H1 (cell line): ENCODE results near the gene NEDD4. TPM values are rescaled to one million over a fixed set of nuclear protein-coding genes. Genes with fewer than 3 reads are reported as not detected.

Experiments used
- CTCF ChIA-PET: fragments of 300-600 bp; sonication (Branson Sonifier 250); formaldehyde crosslinking; loops from one replicate; lab custom pipeline; 2021; ENCODE audit not compliant: partially characterized antibody; lab: Charles Lee
- POLR2A ChIA-PET: fragments of 300-600 bp; sonication (Branson Sonifier 250); formaldehyde crosslinking; loops from one replicate; lab custom pipeline; 2021; ENCODE audit warnings: inconsistent platforms; ENCODE audit not compliant: partially characterized antibody; lab: Charles Lee
- DNase-seq, 2 experiments: peaks; one replicate each; pipeline versions ENCODE4 v3.0.0 to v3.0.0-alpha.2; 2010 to 2022; ENCODE audit warnings: low spot score in 2 of 2, low read depth in 1 of 2, mixed read lengths in 1 of 2
- FAIRE-seq: peaks from 2 replicates; lab custom pipeline; 2011; peaks lifted over from hg19 to GRCh38; lab: Jason Lieb, UNC
- H2AFZ ChIP-seq: 2 replicates; pipeline ENCODE4 v1.8.1; 2012; ENCODE audit warnings: low read length, inconsistent platforms
- H2AK5ac ChIP-seq: 2 replicates; pipeline ENCODE4 v1.6.1; 2013; ENCODE audit warnings: low read depth, low read length
- H2BK120ac ChIP-seq: replicated peaks from 2 replicates; pipeline ENCODE3; 2013; ENCODE audit warnings: low read depth, low read length, inconsistent platforms
- H2BK12ac ChIP-seq: 2 replicates; pipeline ENCODE4 v1.6.1; 2013; ENCODE audit warnings: low read depth, low read length
- H2BK15ac ChIP-seq: 2 replicates; pipeline ENCODE4 v1.6.1; 2013; ENCODE audit warnings: low read length
- H2BK20ac ChIP-seq: 2 replicates; pipeline ENCODE4 v1.6.1; 2013; ENCODE audit warnings: low read length
- H2BK5ac ChIP-seq: 2 replicates; pipeline ENCODE4 v1.6.1; 2013; ENCODE audit warnings: low read depth, low read length
- H3K14ac ChIP-seq: 2 replicates; pipeline ENCODE4 v1.6.1; 2013; ENCODE audit warnings: inconsistent platforms; ENCODE audit not compliant: insufficient read length
- H3K18ac ChIP-seq: 2 replicates; pipeline ENCODE4 v1.6.1; 2013; ENCODE audit warnings: low read length; ENCODE audit errors: extremely low read depth
- H3K23ac ChIP-seq: 2 replicates; pipeline ENCODE4 v1.6.1; 2013; ENCODE audit warnings: inconsistent platforms; ENCODE audit not compliant: insufficient read length
- H3K23me2 ChIP-seq: 2 replicates; pipeline ENCODE4 v1.6.1; 2013; ENCODE audit warnings: low read depth, low read length
- H3K27ac ChIP-seq: 2 replicates; pipeline ENCODE4 v1.6.1; 2011; ENCODE audit warnings: low read depth, low read length, inconsistent platforms
- H3K27me3 ChIP-seq, 4 experiments: replicated peaks in 1 of 4; 1 replicate in 1 of 4; 2 replicates in 3 of 4; pipeline versions ENCODE4 v1.6.1 to v1.8.1; 2011 to 2013; ENCODE audit warnings: low read length in 3 of 4, mild to moderate bottlenecking in 3 of 4, inconsistent platforms in 2 of 4, mixed read lengths in 2 of 4, moderate library complexity in 1 of 4; ENCODE audit not compliant: control insufficient read depth in 3 of 4, insufficient read depth in 3 of 4; ENCODE audit errors: extremely low read depth in 1 of 4
- H3K36me3 ChIP-seq, 4 experiments: 2 replicates each; pipeline versions ENCODE4 v1.6.1 to v1.8.1; 2011 to 2013; ENCODE audit warnings: mild to moderate bottlenecking in 4 of 4, low read length in 3 of 4, moderate library complexity in 2 of 4, control low read depth in 1 of 4, inconsistent platforms in 1 of 4; ENCODE audit not compliant: insufficient read depth in 4 of 4, control insufficient read depth in 2 of 4
- H3K4ac ChIP-seq: replicated peaks from 2 replicates; pipeline ENCODE3; 2013; ENCODE audit warnings: low read length, low read depth, mixed read lengths, inconsistent platforms; ENCODE audit not compliant: insufficient read length
- H3K4me1 ChIP-seq, 4 experiments: replicated peaks in 1 of 4; 1 replicate in 1 of 4; 2 replicates in 3 of 4; pipeline versions ENCODE4 v1.6.1 to v1.8.1; 2011 to 2013; ENCODE audit warnings: low read length in 3 of 4, inconsistent platforms in 2 of 4, mixed read lengths in 1 of 4; ENCODE audit not compliant: insufficient read depth in 4 of 4, control insufficient read depth in 3 of 4
- H3K4me2 ChIP-seq, 2 experiments: 2 replicates each; pipeline versions ENCODE4 v1.6.1 to v1.8.1; 2011 to 2013; ENCODE audit warnings: low read depth in 2 of 2, low read length in 2 of 2, control low read depth in 1 of 2, inconsistent platforms in 1 of 2, mild to moderate bottlenecking in 1 of 2; ENCODE audit not compliant: insufficient read depth in 1 of 2
- H3K4me3 ChIP-seq, 4 experiments: fragments of 200-600, 300-600 bp in 1 of 4; sonication (generic), shearing (Covaris generic), sonication (Bioruptor Twin) in 1 of 4; 2 replicates each; pipeline versions ENCODE4 v1.5.1 to v1.8.1; 2011 to 2016; ENCODE audit warnings: low read length in 4 of 4, low read depth in 3 of 4, control low read depth in 2 of 4, inconsistent platforms in 2 of 4, mild to moderate bottlenecking in 2 of 4, mixed read lengths in 1 of 4, moderate library complexity in 1 of 4; ENCODE audit not compliant: insufficient read depth in 2 of 4; ENCODE audit errors: extremely low read depth in 1 of 4
- H3K56ac ChIP-seq: replicated peaks from 2 replicates; pipeline ENCODE3; 2013; ENCODE audit warnings: low read depth, mild to moderate bottlenecking, mixed read lengths, low read length, inconsistent platforms; ENCODE audit not compliant: insufficient read length
- H3K79me1 ChIP-seq: 2 replicates; pipeline ENCODE4 v1.6.1; 2013; ENCODE audit warnings: low read depth, low read length, control low read depth
- H3K79me2 ChIP-seq, 2 experiments: 2 replicates each; pipeline versions ENCODE4 v1.6.1 to v1.8.1; 2012 to 2013; ENCODE audit warnings: low read length in 2 of 2, mild to moderate bottlenecking in 2 of 2, inconsistent platforms in 1 of 2; ENCODE audit not compliant: insufficient read depth in 2 of 2, control insufficient read depth in 1 of 2
- H3K9ac ChIP-seq, 4 experiments: replicated peaks in 1 of 4; 1 replicate in 1 of 4; 2 replicates in 3 of 4; pipeline versions ENCODE4 v1.6.1 to v1.8.1; 2011 to 2013; ENCODE audit warnings: low read depth in 3 of 4, low read length in 3 of 4, control low read depth in 2 of 4, mild to moderate bottlenecking in 2 of 4, moderate library complexity in 2 of 4, inconsistent platforms in 1 of 4; ENCODE audit errors: extremely low read depth in 1 of 4
- H3K9me3 ChIP-seq, 2 experiments: 2 replicates each; pipeline versions ENCODE4 v1.6.1 to v1.8.1; 2012 to 2013; ENCODE audit warnings: mild to moderate bottlenecking in 2 of 2, moderate library complexity in 2 of 2, control low read depth in 1 of 2, inconsistent platforms in 1 of 2, low read depth in 1 of 2, low read length in 1 of 2, mixed read lengths in 1 of 2; ENCODE audit not compliant: insufficient read depth in 2 of 2
- H4K20me1 ChIP-seq, 2 experiments: replicated peaks in 1 of 2; 2 replicates each; pipeline versions ENCODE3 to v1.8.1; 2011 to 2013; ENCODE audit warnings: inconsistent platforms in 2 of 2, low read length in 2 of 2, mild to moderate bottlenecking in 1 of 2; ENCODE audit not compliant: insufficient read depth in 2 of 2, control insufficient read depth in 1 of 2
- H4K5ac ChIP-seq: 2 replicates; pipeline ENCODE4 v1.6.1; 2013; ENCODE audit warnings: low read length, low read depth, mixed read lengths, inconsistent platforms; ENCODE audit not compliant: insufficient read length
- H4K8ac ChIP-seq: 2 replicates; pipeline ENCODE4 v1.8.0; 2013; ENCODE audit warnings: mild to moderate bottlenecking, moderate library complexity, low read length, inconsistent platforms; ENCODE audit not compliant: insufficient read depth; ENCODE audit errors: extremely low read depth
- H4K91ac ChIP-seq: replicated peaks from 2 replicates; pipeline ENCODE3; 2013; ENCODE audit warnings: low read length, mixed read lengths, inconsistent platforms; ENCODE audit not compliant: insufficient read length
- ASH2L ChIP-seq: fragments of 200-600, 300-600 bp; sonication (generic); IDR thresholded peaks from one replicate; pipeline ENCODE4 v1.7.1; 2017; ENCODE audit warnings: low read length
- GABPA ChIP-seq: IDR thresholded peaks from 2 replicates; pipeline ENCODE4 v1.6.1; 2011; ENCODE audit warnings: mild to moderate bottlenecking, low read length, moderate library complexity, borderline replicate concordance; ENCODE audit not compliant: insufficient read depth
- KDM4A ChIP-seq: IDR thresholded peaks from one replicate; pipeline ENCODE4 v1.7.1; 2012; ENCODE audit warnings: low read depth, mild to moderate bottlenecking, moderate library complexity, low read length, inconsistent platforms; ENCODE audit not compliant: severe bottlenecking
- MAFK ChIP-seq: IDR thresholded peaks from 2 replicates; pipeline ENCODE4 v1.6.1; 2012; ENCODE audit warnings: low read depth, mild to moderate bottlenecking, improper control_type of control experiment, low read length
- POLR2A ChIP-seq, 2 experiments: IDR thresholded peaks; 1 replicate in 1 of 2; 2 replicates in 1 of 2; pipeline ENCODE4 v1.6.1; 2011; ENCODE audit warnings: low read depth in 2 of 2, low read length in 2 of 2, mild to moderate bottlenecking in 2 of 2; ENCODE audit errors: control extremely low read depth in 1 of 2
- POLR2AphosphoS5 ChIP-seq: IDR thresholded peaks from 2 replicates; pipeline ENCODE4 v1.6.1; 2011; ENCODE audit warnings: low read depth, low read length
- RFX5 ChIP-seq: IDR thresholded peaks from 2 replicates; pipeline ENCODE4 v1.6.1; 2011; ENCODE audit warnings: low read depth, low read length, improper control_type of control experiment, borderline replicate concordance
- SIN3A ChIP-seq, 2 experiments: IDR thresholded peaks in 1 of 2; conservative IDR thresholded peaks in 1 of 2; 2 replicates each; pipeline ENCODE4 v1.6.1; 2011 to 2012; ENCODE audit warnings: low read length in 2 of 2, improper control_type of control experiment in 1 of 2, low read depth in 1 of 2, mild to moderate bottlenecking in 1 of 2
- SP1 ChIP-seq: IDR thresholded peaks from 2 replicates; pipeline ENCODE4 v1.6.1; 2011; ENCODE audit warnings: low read depth, low read length
- SP2 ChIP-seq: IDR thresholded peaks from 2 replicates; pipeline ENCODE4 v1.6.1; 2012; ENCODE audit warnings: mild to moderate bottlenecking, low read length, inconsistent platforms
- SP4 ChIP-seq: IDR thresholded peaks from 2 replicates; pipeline ENCODE4 v1.6.1; 2012; ENCODE audit warnings: low read length, inconsistent platforms
- TCF12 ChIP-seq: IDR thresholded peaks from 2 replicates; pipeline ENCODE4 v1.6.1; 2011; ENCODE audit warnings: low read depth, mild to moderate bottlenecking, low read length
- WGBS, 2 experiments: shearing (Covaris generic) in 1 of 2; methylation state at CpG; one replicate each; pipeline versions ENCODE4 v1.1.6 to v1.1.7; 2013 to 2015; ENCODE audit warnings: low lambda C conversion rate in 2 of 2, mixed read lengths in 2 of 2, inconsistent platforms in 1 of 2, low coverage in 1 of 2, missing lambda C conversion rate in 1 of 2; ENCODE audit not compliant: insufficient replicate concordance in 2 of 2, insufficient coverage in 1 of 2, insufficient read length in 1 of 2; ENCODE audit errors: extremely low coverage in 1 of 2, missing lambda C conversion rate in 1 of 2; 5-methylcytosine and 5-hydroxymethylcytosine counted together
- polyA plus RNA-seq, 7 experiments: library from polyadenylated mRNA; depleted of rRNA in 3 of 7; stranded (reverse) in 5 of 7; unstranded in 2 of 7; fragments of >200 nt in 5 of 7; fragments of 200-250 nt in 2 of 7; gene quantifications; 1 replicate in 5 of 7; 2 replicates in 1 of 7; 4 replicates in 1 of 7; pipeline versions ENCODE4 v1.2.1 to v1.2.3, GENCODE V29; 2011 to 2013; ENCODE audit warnings: missing spikeins in 2 of 7, mixed read lengths in 2 of 7
- total RNA-seq: library from RNA; stranded (reverse); fragmentation: NEBNext Ultra II Directional; extraction: Animal tissue kit (Norgen Biotek cat#: 25700); gene quantifications from 2 replicates; pipeline ENCODE4 v1.2.1, GENCODE V29; 2021
- TF ChIP-seq, protein P1 (sequence below): IDR thresholded peaks from 2 replicates; pipeline ENCODE4 v1.6.1; 2011; ENCODE audit warnings: low read length, improper control_type of control experiment
- TF ChIP-seq, protein P2 (sequence below): IDR thresholded peaks from 2 replicates; pipeline ENCODE4 v1.6.1; 2012; ENCODE audit warnings: inconsistent platforms

NEDD4 gene
- total and polyA plus RNA-seq, 2 of the 8 experiments (the other 6 are each of a cell fraction or from before 2014, with no cell fraction given): 0.95 to 3.9 TPM

DNA sequence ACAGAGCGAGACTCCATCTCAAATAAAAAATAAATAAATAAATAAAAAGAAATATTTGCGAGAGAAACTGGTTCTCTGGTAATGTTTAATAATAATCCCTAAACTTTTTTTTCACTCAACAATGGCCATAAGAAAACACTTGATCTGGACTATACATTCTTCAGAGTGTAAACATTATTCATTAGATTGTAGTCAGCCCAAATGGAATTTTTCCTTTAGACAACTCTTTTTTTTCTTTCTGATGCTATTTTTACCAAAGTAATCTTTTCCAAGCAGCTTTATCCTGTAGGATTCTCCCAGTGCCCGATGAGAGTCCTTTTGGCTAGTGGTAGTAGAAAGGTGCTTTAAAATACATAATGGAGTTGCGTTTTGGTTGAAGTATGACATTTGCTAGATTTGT is 90.4 kb downstream of the NEDD4 start:
- WGBS, 2 experiments: 88% methylated on average over 4 of the region's 4 CpGs; no CpG with 5 or more reads in 1 of the 2 experiments
- H2BK20ac ChIP-seq: no peak overlapping the region
- H4K91ac ChIP-seq: no peak overlapping the region
- DNase-seq (no peak), FAIRE-seq (no peak)
- no peak overlapping the region for H3K14ac ChIP-seq
- H3K79me1 ChIP-seq: no peaks in the 10 kb centered on the region
- H2AK5ac ChIP-seq: no peak overlapping the region
- no peak for TF ChIP-seq GABPA
- TF ChIP-seq POLR2A (IDR thresholded peaks at IDR 0.05; ENCODE audit: control extremely low read depth in 1 of 2, low read depth in 2 of 2, low read length in 2 of 2): no peak
- TF ChIP-seq TCF12: no peak
- no peak for TF ChIP-seq SIN3A (conservative IDR thresholded peaks at IDR 0.05 in 1 of 2, IDR thresholded peaks at IDR 0.05 in 1 of 2; ENCODE audit: low read depth in 1 of 2, low read length in 2 of 2)
- TF ChIP-seq POLR2AphosphoS5: no peak
- no peak for TF ChIP-seq SP2
- no peak for TF ChIP-seq RFX5
- no peak for TF ChIP-seq ASH2L
- TF ChIP-seq MAFK: no peak
- TF ChIP-seq KDM4A: no peak
- no peak for TF ChIP-seq SP4
- TF ChIP-seq, protein P1, sequence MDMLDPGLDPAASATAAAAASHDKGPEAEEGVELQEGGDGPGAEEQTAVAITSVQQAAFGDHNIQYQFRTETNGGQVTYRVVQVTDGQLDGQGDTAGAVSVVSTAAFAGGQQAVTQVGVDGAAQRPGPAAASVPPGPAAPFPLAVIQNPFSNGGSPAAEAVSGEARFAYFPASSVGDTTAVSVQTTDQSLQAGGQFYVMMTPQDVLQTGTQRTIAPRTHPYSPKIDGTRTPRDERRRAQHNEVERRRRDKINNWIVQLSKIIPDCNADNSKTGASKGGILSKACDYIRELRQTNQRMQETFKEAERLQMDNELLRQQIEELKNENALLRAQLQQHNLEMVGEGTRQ: no peak
- TF ChIP-seq, protein P2, sequence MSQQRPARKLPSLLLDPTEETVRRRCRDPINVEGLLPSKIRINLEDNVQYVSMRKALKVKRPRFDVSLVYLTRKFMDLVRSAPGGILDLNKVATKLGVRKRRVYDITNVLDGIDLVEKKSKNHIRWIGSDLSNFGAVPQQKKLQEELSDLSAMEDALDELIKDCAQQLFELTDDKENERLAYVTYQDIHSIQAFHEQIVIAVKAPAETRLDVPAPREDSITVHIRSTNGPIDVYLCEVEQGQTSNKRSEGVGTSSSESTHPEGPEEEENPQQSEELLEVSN: no peak
- TF ChIP-seq SP1: no peak
- ChIA-PET POLR2A (no interaction called here), CTCF (no interaction called here)
- no peaks in the 10 kb centered on the region for H3K27me3 ChIP-seq
- H3K9me3 ChIP-seq: no peaks in the 10 kb centered on the region
- no peak overlapping the region for H3K4me2 ChIP-seq
- no peak overlapping the region for H3K18ac ChIP-seq
- no peak overlapping the region for H2AFZ ChIP-seq
- H3K56ac ChIP-seq: no peak overlapping the region
- no peak overlapping the region for H2BK5ac ChIP-seq
- H3K4me1 ChIP-seq: no peaks in the 10 kb centered on the region
- H3K23ac ChIP-seq: no peak overlapping the region
- no peaks in the 10 kb centered on the region for H3K79me2 ChIP-seq
- no peaks in the 10 kb centered on the region for H3K23me2 ChIP-seq
- H2BK120ac ChIP-seq: no peak overlapping the region
- H2BK12ac ChIP-seq: no peak overlapping the region
- H3K27ac ChIP-seq: no peak overlapping the region
- no peaks in the 10 kb centered on the region for H4K20me1 ChIP-seq
- H2BK15ac ChIP-seq: no peak overlapping the region
- H4K5ac ChIP-seq: no peak overlapping the region
- H3K9ac ChIP-seq: no peak overlapping the region
- H3K4me3 ChIP-seq: no peak overlapping the region
- no peak overlapping the region for H4K8ac ChIP-seq
- H3K4ac ChIP-seq: no peak overlapping the region
- no peaks in the 10 kb centered on the region for H3K36me3 ChIP-seq
